22Rv1 (cell line): ENCODE data around the gene MAPK6.

ENCODE experiments used
- CTCF ChIP-seq: fragments of 450-650 bp; IDR thresholded peaks from 2 replicates; pipeline ENCODE4 v1.5.1; 2017; ENCODE audit warnings: mild to moderate bottlenecking
- ZFX ChIP-seq: fragments of 450-650 bp; IDR thresholded peaks from 2 replicates; pipeline ENCODE4 v1.6.1; 2017; ENCODE audit warnings: antibody characterized with exemption, borderline replicate concordance

- TF ChIP-seq ZFX (no peak), CTCF (no peak)
These were observed 76.0 kb downstream of the MAPK6 start for GRCh38 chr15:52094811-52095584.
